HEK293 (cell line): ENCODE measurements around the gene OR4A16.

Source experiments
- CTCF ChIA-PET: fragments of 350-600 bp; formaldehyde crosslinking; extraction: SDS; loops from one replicate; lab custom pipeline; 2021; ENCODE audit warnings: antibody characterized with exemption; lab: Yijun Ruan, JAX
- POLR2A ChIA-PET: fragments of 300-600 bp; formaldehyde crosslinking; extraction: SDS; loops from one replicate; lab custom pipeline; 2020; ENCODE audit warnings: antibody characterized with exemption, inconsistent platforms; lab: Yijun Ruan, JAX
- H3K27ac ChIP-seq: fragments of 200-500 bp; sonication (Bioruptor generic); 2 replicates; pipeline ENCODE4 v1.5.1; 2014; ENCODE audit warnings: low read depth, low read length, control low read depth, inconsistent platforms; ENCODE audit errors: extremely low read depth
- H3K36me3 ChIP-seq, 2 experiments: fragments of 200-500 bp in 1 of 2; sonication (Bioruptor generic) in 1 of 2; 1 replicate in 1 of 2; 2 replicates in 1 of 2; pipeline ENCODE4 v1.5.1; 2014 to 2017; ENCODE audit warnings: inconsistent platforms in 2 of 2, low read length in 2 of 2; ENCODE audit not compliant: control insufficient read depth in 2 of 2, insufficient read depth in 1 of 2
- H3K4me1 ChIP-seq: fragments of 200-500 bp; sonication (Bioruptor generic); 2 replicates; pipeline ENCODE4 v1.5.1; 2014; ENCODE audit warnings: mild to moderate bottlenecking, low read length, inconsistent platforms; ENCODE audit not compliant: control insufficient read depth, insufficient read depth
- H3K4me3 ChIP-seq: 2 replicates; pipeline ENCODE4 v1.5.1; 2011; ENCODE audit warnings: low read depth, mild to moderate bottlenecking, control low read depth, low read length, moderate library complexity
- H3K9me3 ChIP-seq: fragments of 200-500 bp; sonication (Bioruptor generic); 2 replicates; pipeline ENCODE4 v1.5.1; 2014; ENCODE audit warnings: low read depth, low read length, inconsistent platforms; ENCODE audit not compliant: control insufficient read depth, insufficient read depth
- BCL6B ChIP-seq: fragments of 450-650 bp; formaldehyde crosslinking; IDR thresholded peaks from 2 replicates; pipeline ENCODE4 v1.5.1; 2017; ENCODE audit warnings: missing biosample characterization, missing genetic modification characterization
- KLF9 ChIP-seq: fragments of 450-650 bp; formaldehyde crosslinking; IDR thresholded peaks from 2 replicates; pipeline ENCODE4 v1.5.1; 2016; ENCODE audit warnings: missing biosample characterization, missing genetic modification characterization, low read depth
- SCRT1 ChIP-seq: fragments of 450-650 bp; formaldehyde crosslinking; IDR thresholded peaks from 2 replicates; pipeline ENCODE4 v1.5.1; 2016; ENCODE audit warnings: missing biosample characterization, missing genetic modification characterization, borderline replicate concordance
- SP7 ChIP-seq: fragments of 450-650 bp; formaldehyde crosslinking; IDR thresholded peaks from 2 replicates; pipeline ENCODE4 v1.5.1; 2016; ENCODE audit warnings: missing biosample characterization, missing genetic modification characterization
- TSHZ1 ChIP-seq: fragments of 450-650 bp; formaldehyde crosslinking; IDR thresholded peaks from 2 replicates; pipeline ENCODE4 v1.5.1; 2016; ENCODE audit warnings: missing biosample characterization, missing genetic modification characterization, borderline replicate concordance
- YY2 ChIP-seq: fragments of 450-650 bp; formaldehyde crosslinking; IDR thresholded peaks from 2 replicates; pipeline ENCODE4 v1.5.1; 2016; ENCODE audit warnings: missing biosample characterization, missing genetic modification characterization
- ZBTB10 ChIP-seq: fragments of 450-650 bp; formaldehyde crosslinking; IDR thresholded peaks from 2 replicates; pipeline ENCODE4 v1.5.1; 2016; ENCODE audit warnings: missing biosample characterization, missing genetic modification characterization
- ZBTB17 ChIP-seq: fragments of 450-650 bp; formaldehyde crosslinking; IDR thresholded peaks from 2 replicates; pipeline ENCODE4 v1.5.1; 2016; ENCODE audit warnings: missing biosample characterization, missing genetic modification characterization
- ZBTB21 ChIP-seq: fragments of 450-650 bp; formaldehyde crosslinking; IDR thresholded peaks from 2 replicates; pipeline ENCODE4 v1.5.1; 2017; ENCODE audit warnings: missing biosample characterization, missing genetic modification characterization
- ZBTB44 ChIP-seq: fragments of 450-650 bp; IDR thresholded peaks from 2 replicates; pipeline ENCODE4 v1.5.1; 2018; ENCODE audit warnings: missing biosample characterization, mild to moderate bottlenecking, missing genetic modification characterization
- ZFP3 ChIP-seq: fragments of 450-650 bp; formaldehyde crosslinking; IDR thresholded peaks from 2 replicates; pipeline ENCODE4 v1.5.1; 2016; ENCODE audit warnings: low read depth, missing biosample characterization, missing genetic modification characterization
- ZNF138 ChIP-seq: fragments of 450-650 bp; formaldehyde crosslinking; IDR thresholded peaks from 2 replicates; pipeline ENCODE4 v1.5.1; 2016; ENCODE audit warnings: missing biosample characterization, missing genetic modification characterization, borderline replicate concordance
- ZNF157 ChIP-seq: fragments of 450-650 bp; formaldehyde crosslinking; IDR thresholded peaks from 2 replicates; pipeline ENCODE4 v1.5.1; 2016; ENCODE audit warnings: missing biosample characterization, missing genetic modification characterization
- ZNF292 ChIP-seq: fragments of 450-650 bp; formaldehyde crosslinking; IDR thresholded peaks from 2 replicates; pipeline ENCODE4 v1.5.1; 2016; ENCODE audit warnings: low read depth, missing biosample characterization, missing genetic modification characterization, borderline replicate concordance
- ZNF391 ChIP-seq: fragments of 450-650 bp; formaldehyde crosslinking; IDR thresholded peaks from 2 replicates; pipeline ENCODE4 v1.5.1; 2016; ENCODE audit warnings: low read depth, missing biosample characterization, missing genetic modification characterization, borderline replicate concordance
- ZNF423 ChIP-seq: fragments of 450-650 bp; formaldehyde crosslinking; IDR thresholded peaks from 2 replicates; pipeline ENCODE4 v1.5.1; 2016; ENCODE audit warnings: missing biosample characterization, missing genetic modification characterization
- ZNF48 ChIP-seq: fragments of 450-650 bp; formaldehyde crosslinking; IDR thresholded peaks from 2 replicates; pipeline ENCODE4 v1.5.1; 2016; ENCODE audit warnings: missing biosample characterization, missing genetic modification characterization
- ZNF501 ChIP-seq: fragments of 450-650 bp; formaldehyde crosslinking; IDR thresholded peaks from 2 replicates; pipeline ENCODE4 v1.5.1; 2016; ENCODE audit warnings: missing biosample characterization, missing genetic modification characterization
- ZNF510 ChIP-seq: fragments of 450-650 bp; formaldehyde crosslinking; IDR thresholded peaks from 2 replicates; pipeline ENCODE4 v1.5.1; 2018; ENCODE audit warnings: mild to moderate bottlenecking, missing genetic modification characterization, missing biosample characterization; ENCODE audit not compliant: insufficient replicate concordance
- ZNF529 ChIP-seq: fragments of 450-650 bp; formaldehyde crosslinking; IDR thresholded peaks from 2 replicates; pipeline ENCODE4 v1.5.1; 2017; ENCODE audit warnings: missing genetic modification characterization, missing biosample characterization; ENCODE audit not compliant: insufficient replicate concordance
- ZNF561 ChIP-seq: fragments of 450-650 bp; IDR thresholded peaks from 2 replicates; pipeline ENCODE4 v1.5.1; 2018; ENCODE audit warnings: missing biosample characterization, missing genetic modification characterization, borderline replicate concordance
- ZNF692 ChIP-seq: fragments of 450-650 bp; formaldehyde crosslinking; IDR thresholded peaks from 2 replicates; pipeline ENCODE4 v1.5.1; 2016; ENCODE audit warnings: missing biosample characterization, missing genetic modification characterization
- ZSCAN30 ChIP-seq: fragments of 450-650 bp; IDR thresholded peaks from 2 replicates; pipeline ENCODE4 v1.5.1; 2018; ENCODE audit warnings: missing biosample characterization, mild to moderate bottlenecking, missing genetic modification characterization, moderate library complexity

The OR4A16 gene

GRCh38 chr11:55349032-55349431 lies 6.0 kb downstream of the OR4A16 start (continued):
- TF ChIP-seq ZNF561 (no peak), ZBTB21 (tag by site-specific recombination) (no peak), TSHZ1 (tag by site-specific recombination) (no peak), ZNF423 (no peak), KLF9 (no peak), ZNF138 (tag by site-specific recombination) (no peak), SP7 (tag by site-specific recombination) (no peak)

GRCh38 chr11:55357560-55358184 lies 14.7 kb downstream of the OR4A16 start:
- no peak overlapping the region for H3K27ac ChIP-seq
- no peak overlapping the region for H3K4me3 ChIP-seq
- no peaks in the 10 kb centered on the region for H3K4me1 ChIP-seq
- H3K36me3 ChIP-seq, result no peaks in the 10 kb centered on the region
- POLR2A ChIA-PET, result no interaction called here
- no peak for TF ChIP-seq ZFP3
- no peak for TF ChIP-seq ZBTB10 (tag by site-specific recombination)
- TF ChIP-seq ZNF157, result no peak
- H3K9me3 ChIP-seq, result no peaks in the 10 kb centered on the region
- CTCF ChIA-PET, result interaction anchor here (0.6 to 0.7 kb wide), 4 partner anchors 19 to 1804 kb away, joined by 3 read pairs; no protein-coding TSS in a partner anchor

GRCh38 chr11:55367674-55368073 lies 24.7 kb downstream of the OR4A16 start, which contains the start of gene OR4A15:
OR4A15 (plus strand) TSS chr11:55367974; CDS start chr11:55367974, 0 bp downstream.
- Histone ChIP-seq H3K9me3 (no peaks in the 10 kb centered on the region), H3K36me3 (no peaks in the 10 kb centered on the region), H3K4me1 (no peaks in the 10 kb centered on the region), H3K27ac (no peak within 1 kb of the TSS), H3K4me3 (no peak within 1 kb of the TSS)
- ChIA-PET CTCF (no interaction called here), POLR2A (no interaction called here)
- no peak for TF ChIP-seq ZNF48 (tag by site-specific recombination)
- no peak for TF ChIP-seq ZNF529 (tag by site-specific recombination)
- no peak for TF ChIP-seq SCRT1 (tag by site-specific recombination)
- no peak for TF ChIP-seq ZNF501 (tag by site-specific recombination)
- no peak for TF ChIP-seq ZNF292 (tag by site-specific recombination)
- no peak for TF ChIP-seq ZNF692 (tag by site-specific recombination)
- no peak for TF ChIP-seq ZNF391 (tag by site-specific recombination)
- TF ChIP-seq ZNF510, result no peak
- TF ChIP-seq ZBTB21 (tag by site-specific recombination), result no peak
- no peak for TF ChIP-seq BCL6B (tag by site-specific recombination)
- no peak for TF ChIP-seq ZBTB17 (tag by site-specific recombination)
- TF ChIP-seq YY2, result no peak
- no peak for TF ChIP-seq ZSCAN30
- TF ChIP-seq ZBTB44 (tag by site-specific recombination), result no peak
